GM12801 (cell line): ENCODE measurements around the gene MRI1.

Experiments
- TF ChIP-seq, protein P1 (sequence below): IDR thresholded peaks from one replicate; pipeline ENCODE4 v1.5.1; 2011; ENCODE audit warnings: control low read depth; ENCODE audit not compliant: insufficient read length; ENCODE audit errors: extremely low read depth

The MRI1 gene

GRCh38 chr19:13762635-13763235, 1.6 kb upstream of the MRI1 start:
- TF ChIP-seq, protein P1, sequence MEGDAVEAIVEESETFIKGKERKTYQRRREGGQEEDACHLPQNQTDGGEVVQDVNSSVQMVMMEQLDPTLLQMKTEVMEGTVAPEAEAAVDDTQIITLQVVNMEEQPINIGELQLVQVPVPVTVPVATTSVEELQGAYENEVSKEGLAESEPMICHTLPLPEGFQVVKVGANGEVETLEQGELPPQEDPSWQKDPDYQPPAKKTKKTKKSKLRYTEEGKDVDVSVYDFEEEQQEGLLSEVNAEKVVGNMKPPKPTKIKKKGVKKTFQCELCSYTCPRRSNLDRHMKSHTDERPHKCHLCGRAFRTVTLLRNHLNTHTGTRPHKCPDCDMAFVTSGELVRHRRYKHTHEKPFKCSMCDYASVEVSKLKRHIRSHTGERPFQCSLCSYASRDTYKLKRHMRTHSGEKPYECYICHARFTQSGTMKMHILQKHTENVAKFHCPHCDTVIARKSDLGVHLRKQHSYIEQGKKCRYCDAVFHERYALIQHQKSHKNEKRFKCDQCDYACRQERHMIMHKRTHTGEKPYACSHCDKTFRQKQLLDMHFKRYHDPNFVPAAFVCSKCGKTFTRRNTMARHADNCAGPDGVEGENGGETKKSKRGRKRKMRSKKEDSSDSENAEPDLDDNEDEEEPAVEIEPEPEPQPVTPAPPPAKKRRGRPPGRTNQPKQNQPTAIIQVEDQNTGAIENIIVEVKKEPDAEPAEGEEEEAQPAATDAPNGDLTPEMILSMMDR = no peak

- TF ChIP-seq, protein P1 = no peak
Observed at GRCh38 chr19:13763265-13763664, 1.1 kb upstream of the MRI1 start.

DNA sequence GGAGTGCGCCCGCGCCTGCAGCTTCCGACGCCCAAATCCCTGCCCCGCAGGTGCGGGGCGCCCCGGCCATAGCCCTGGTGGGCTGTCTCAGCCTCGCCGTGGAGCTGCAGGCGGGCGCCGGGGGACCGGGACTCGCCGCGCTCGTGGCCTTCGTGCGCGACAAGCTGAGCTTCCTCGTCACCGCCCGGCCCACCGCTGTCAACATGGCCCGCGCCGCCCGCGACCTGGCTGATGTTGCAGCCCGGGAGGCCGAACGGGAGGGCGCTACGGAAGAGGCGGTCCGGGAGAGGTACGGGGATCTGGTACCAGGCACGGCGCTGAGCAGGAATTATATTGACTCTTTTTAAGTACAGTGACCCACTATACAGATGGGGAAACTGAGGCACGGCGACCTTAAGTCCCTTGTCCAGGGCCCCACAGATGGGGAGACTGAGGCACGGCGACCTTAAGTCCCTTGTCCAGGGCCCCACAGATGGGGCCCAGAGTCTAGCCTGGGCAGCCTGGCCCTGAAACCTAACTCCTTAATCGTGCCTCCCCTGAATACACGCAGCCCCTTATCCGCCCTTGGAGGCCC, 586 bp downstream of the MRI1 start:
- TF ChIP-seq, protein P1 = no peak

GRCh38 chr19:13765395-13766094, 1.2 kb downstream of the MRI1 start:
- TF ChIP-seq, protein P1 = no peak

- TF ChIP-seq, protein P1 = no peak
Observed at GRCh38 chr19:13766095-13766481, 1.8 kb downstream of the MRI1 start.

DNA sequence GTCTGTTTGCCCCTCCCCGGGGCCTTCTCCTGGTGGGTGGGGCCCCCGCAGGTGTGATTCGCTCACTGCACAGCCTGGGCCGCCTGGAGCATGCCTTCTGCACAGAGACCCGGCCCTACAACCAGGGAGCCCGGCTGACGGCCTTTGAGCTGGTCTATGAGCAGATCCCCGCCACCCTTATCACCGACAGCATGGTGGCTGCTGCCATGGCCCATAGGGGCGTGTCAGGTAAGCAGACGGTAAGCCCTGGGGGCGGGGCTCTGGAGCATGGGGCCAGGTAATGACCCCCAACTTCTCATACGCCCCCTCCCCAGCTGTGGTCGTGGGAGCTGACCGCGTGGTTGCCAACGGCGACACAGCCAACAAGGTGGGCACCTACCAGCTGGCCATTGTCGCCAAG, 4.2 kb downstream of the MRI1 start:
- TF ChIP-seq, protein P1 = no peak

DNA sequence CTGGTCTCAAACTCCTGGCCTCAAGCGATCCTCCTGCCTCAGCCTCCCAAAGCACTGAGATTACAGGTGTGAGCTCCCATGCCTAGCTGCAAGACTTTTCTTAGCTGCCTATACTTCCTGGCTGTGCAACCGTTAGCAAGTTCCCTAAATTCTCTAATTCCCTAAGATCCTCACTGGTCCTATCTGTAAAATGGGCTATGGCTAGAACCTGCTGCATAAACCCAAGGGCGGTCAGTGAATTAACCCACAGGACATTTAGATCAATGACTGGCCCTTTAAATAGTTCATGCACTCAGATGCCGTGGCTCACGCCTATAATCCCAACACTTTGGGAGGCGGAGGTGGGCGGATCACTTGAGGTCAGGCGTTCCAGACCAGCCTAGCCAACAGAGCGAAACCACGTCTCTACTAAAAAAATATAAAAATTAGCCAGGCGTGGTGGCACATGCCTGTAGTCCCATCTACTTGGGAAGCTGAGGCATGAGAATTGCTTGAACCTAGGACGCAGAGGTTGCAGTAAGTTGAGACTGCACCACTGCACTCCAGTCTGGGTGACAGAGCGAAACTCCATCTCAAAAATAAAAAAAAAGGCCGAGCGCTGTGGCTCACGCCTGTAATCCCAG, 5.8 kb downstream of the MRI1 start:
- TF ChIP-seq, protein P1 = no peak
